Neural cell (in vitro differentiated cells): ENCODE measurements around the gene EZR. TPM values are rescaled to one million over a fixed set of nuclear protein-coding genes. Genes with fewer than 3 reads are reported as not detected.

Experiments
- H2AFZ ChIP-seq: fragments of 200-600, 300-800 bp; sonication (generic), shearing (Covaris generic); 2 replicates; pipeline ENCODE4 v1.6.0; 2014; ENCODE audit warnings: low read depth, mild to moderate bottlenecking, antibody characterized with exemption, low read length, moderate library complexity
- H3F3A ChIP-seq: fragments of 200-600 bp; shearing (Covaris generic); 2 replicates; pipeline ENCODE4 v1.6.1; 2016; ENCODE audit warnings: mild to moderate bottlenecking, moderate library complexity, mixed read lengths, antibody characterized with exemption, low read length; ENCODE audit not compliant: insufficient read depth, poor library complexity, severe bottlenecking
- H3K27ac ChIP-seq: fragments of 200-600, 300-800 bp; sonication (generic), shearing (Covaris generic); 2 replicates; pipeline ENCODE4 v1.5.1; 2014; ENCODE audit warnings: mild to moderate bottlenecking, low read length, moderate library complexity
- H3K27me3 ChIP-seq: fragments of 300-800, 200-600 bp; sonication (generic), shearing (Covaris generic); 2 replicates; pipeline ENCODE4 v1.6.0; 2014; ENCODE audit warnings: mild to moderate bottlenecking, low read depth, low read length, moderate library complexity; ENCODE audit not compliant: insufficient read depth
- H3K36me3 ChIP-seq: fragments of 300-800, 200-600 bp; sonication (generic), shearing (Covaris generic); 2 replicates; pipeline ENCODE4 v1.5.1; 2014; ENCODE audit warnings: mild to moderate bottlenecking, antibody characterized with exemption, low read length, moderate library complexity; ENCODE audit not compliant: insufficient read depth
- H3K4me2 ChIP-seq: fragments of 300-800, 200-600 bp; sonication (generic), shearing (Covaris generic); 2 replicates; pipeline ENCODE4 v1.6.0; 2014; ENCODE audit warnings: mild to moderate bottlenecking, low read length
- H3K4me3 ChIP-seq: fragments of 300-800, 200-600 bp; sonication (generic), shearing (Covaris generic); 2 replicates; pipeline ENCODE4 v1.5.1; 2014; ENCODE audit warnings: mild to moderate bottlenecking, low read length, moderate library complexity
- H3K79me2 ChIP-seq: fragments of 200-600 bp; shearing (Covaris generic); replicated peaks from 2 replicates; pipeline ENCODE4 v1.6.0; 2014; ENCODE audit warnings: mild to moderate bottlenecking, low read length, moderate library complexity; ENCODE audit not compliant: insufficient read depth
- H3K9ac ChIP-seq: fragments of 300-800, 200-600 bp; sonication (generic), shearing (Covaris generic); 2 replicates; pipeline ENCODE4 v1.6.1; 2016; ENCODE audit warnings: mild to moderate bottlenecking, low read length, mixed read lengths
- H3K9me2 ChIP-seq: fragments of 200-600 bp; shearing (Covaris generic); 2 replicates; pipeline ENCODE4 v1.6.1; 2016; ENCODE audit warnings: mild to moderate bottlenecking, low read length, mixed read lengths; ENCODE audit not compliant: insufficient read depth
- H3K9me3 ChIP-seq: fragments of 200-600, 300-800 bp; sonication (generic), shearing (Covaris generic); 2 replicates; pipeline ENCODE4 v1.6.1; 2016; ENCODE audit warnings: mild to moderate bottlenecking, mixed run types, low read length, moderate library complexity, mixed read lengths
- H4K20me1 ChIP-seq: fragments of 200-600 bp; shearing (Covaris generic); 2 replicates; pipeline ENCODE4 v1.6.1; 2016; ENCODE audit warnings: mild to moderate bottlenecking, mixed run types; ENCODE audit not compliant: insufficient read depth
- CTCF ChIP-seq: fragments of 450-650 bp; IDR thresholded peaks from 2 replicates; pipeline ENCODE4 v1.5.1; 2014; ENCODE audit warnings: antibody characterized with exemption, mild to moderate bottlenecking, moderate library complexity; ENCODE audit not compliant: poor library complexity, severe bottlenecking
- EP300 ChIP-seq: fragments of 450-650 bp; conservative IDR thresholded peaks from 2 replicates; pipeline ENCODE4 v1.6.1; 2014; ENCODE audit warnings: antibody characterized with exemption, mild to moderate bottlenecking, moderate library complexity; ENCODE audit not compliant: poor library complexity, severe bottlenecking
- EZH2 ChIP-seq: fragments of 200-600, 300-800 bp; shearing (Covaris generic), sonication (generic); IDR thresholded peaks from 2 replicates; pipeline ENCODE4 v1.6.1; 2014; ENCODE audit warnings: antibody characterized with exemption, low read length, borderline replicate concordance, mild to moderate bottlenecking; ENCODE audit not compliant: insufficient read depth, poor library complexity, severe bottlenecking
- MXI1 ChIP-seq: fragments of 450-650 bp; conservative IDR thresholded peaks from 2 replicates; pipeline ENCODE4 v1.6.1; 2014; ENCODE audit warnings: antibody characterized with exemption, mild to moderate bottlenecking; ENCODE audit not compliant: poor library complexity, severe bottlenecking
- POLR2AphosphoS5 ChIP-seq: IDR thresholded peaks from 2 replicates; pipeline ENCODE4 v1.6.1; 2012
- RAD21 ChIP-seq: fragments of 450-650 bp; conservative IDR thresholded peaks from 2 replicates; pipeline ENCODE4 v1.6.1; 2014; ENCODE audit warnings: antibody characterized with exemption, mild to moderate bottlenecking, moderate library complexity
- SMC3 ChIP-seq: fragments of 450-650 bp; conservative IDR thresholded peaks from 2 replicates; pipeline ENCODE4 v1.6.1; 2014; ENCODE audit warnings: antibody characterized with exemption, mild to moderate bottlenecking, moderate library complexity; ENCODE audit not compliant: poor library complexity
- TAF1 ChIP-seq: IDR thresholded peaks from 2 replicates; pipeline ENCODE4 v1.6.1; 2012; ENCODE audit warnings: low read depth
- polyA plus RNA-seq: library from polyadenylated mRNA; depleted of rRNA; stranded (reverse); fragments of >200 nt; gene quantifications from 2 replicates; pipeline ENCODE4 v1.2.3, GENCODE V29; 2014
- TF ChIP-seq, protein P1 (sequence below): IDR thresholded peaks from 2 replicates; pipeline ENCODE4 v1.6.1; 2012; ENCODE audit warnings: borderline replicate concordance

EZR gene
- polyA plus RNA-seq, 1 donor from 2014 or later: 1.6 TPM

DNA sequence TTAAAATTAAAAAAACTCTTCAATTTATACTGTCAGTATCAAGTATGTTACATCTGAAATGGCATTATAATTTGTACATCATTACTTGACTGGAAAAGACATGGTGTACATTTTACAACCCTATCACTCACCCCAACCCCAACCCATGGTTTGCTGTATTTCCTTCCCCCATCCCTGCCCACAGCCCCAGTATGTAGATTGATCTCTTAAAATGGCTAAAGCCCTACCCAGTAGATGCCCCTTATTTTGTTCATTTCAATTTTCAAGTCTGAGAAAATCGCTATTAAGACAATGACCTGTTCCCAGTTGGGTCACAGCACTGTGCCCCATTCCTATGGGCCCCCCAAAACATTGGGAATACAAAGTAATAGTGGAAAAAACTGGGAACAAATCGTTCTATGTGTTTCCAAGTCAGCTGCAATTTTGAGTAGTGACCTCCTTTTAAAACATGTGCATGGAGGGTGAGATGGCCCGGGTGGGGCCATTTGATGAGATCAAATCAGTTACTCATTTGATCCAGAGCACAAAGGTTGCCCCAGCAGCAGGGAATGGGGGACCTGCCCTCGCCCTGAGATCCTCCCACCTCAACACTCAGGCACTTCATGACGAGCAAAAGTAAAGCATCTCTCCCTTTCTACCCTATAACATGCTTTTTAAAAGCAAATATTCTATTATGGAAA, 13.3 kb downstream of the EZR start:
- no peak for TF ChIP-seq EP300
- TF ChIP-seq TAF1: no peak
- TF ChIP-seq SMC3: no peak
- TF ChIP-seq MXI1: no peak
- no peak for TF ChIP-seq POLR2AphosphoS5
- TF ChIP-seq RAD21: no peak
- TF ChIP-seq EZH2: no peak
- TF ChIP-seq, protein P1, sequence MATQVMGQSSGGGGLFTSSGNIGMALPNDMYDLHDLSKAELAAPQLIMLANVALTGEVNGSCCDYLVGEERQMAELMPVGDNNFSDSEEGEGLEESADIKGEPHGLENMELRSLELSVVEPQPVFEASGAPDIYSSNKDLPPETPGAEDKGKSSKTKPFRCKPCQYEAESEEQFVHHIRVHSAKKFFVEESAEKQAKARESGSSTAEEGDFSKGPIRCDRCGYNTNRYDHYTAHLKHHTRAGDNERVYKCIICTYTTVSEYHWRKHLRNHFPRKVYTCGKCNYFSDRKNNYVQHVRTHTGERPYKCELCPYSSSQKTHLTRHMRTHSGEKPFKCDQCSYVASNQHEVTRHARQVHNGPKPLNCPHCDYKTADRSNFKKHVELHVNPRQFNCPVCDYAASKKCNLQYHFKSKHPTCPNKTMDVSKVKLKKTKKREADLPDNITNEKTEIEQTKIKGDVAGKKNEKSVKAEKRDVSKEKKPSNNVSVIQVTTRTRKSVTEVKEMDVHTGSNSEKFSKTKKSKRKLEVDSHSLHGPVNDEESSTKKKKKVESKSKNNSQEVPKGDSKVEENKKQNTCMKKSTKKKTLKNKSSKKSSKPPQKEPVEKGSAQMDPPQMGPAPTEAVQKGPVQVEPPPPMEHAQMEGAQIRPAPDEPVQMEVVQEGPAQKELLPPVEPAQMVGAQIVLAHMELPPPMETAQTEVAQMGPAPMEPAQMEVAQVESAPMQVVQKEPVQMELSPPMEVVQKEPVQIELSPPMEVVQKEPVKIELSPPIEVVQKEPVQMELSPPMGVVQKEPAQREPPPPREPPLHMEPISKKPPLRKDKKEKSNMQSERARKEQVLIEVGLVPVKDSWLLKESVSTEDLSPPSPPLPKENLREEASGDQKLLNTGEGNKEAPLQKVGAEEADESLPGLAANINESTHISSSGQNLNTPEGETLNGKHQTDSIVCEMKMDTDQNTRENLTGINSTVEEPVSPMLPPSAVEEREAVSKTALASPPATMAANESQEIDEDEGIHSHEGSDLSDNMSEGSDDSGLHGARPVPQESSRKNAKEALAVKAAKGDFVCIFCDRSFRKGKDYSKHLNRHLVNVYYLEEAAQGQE: no peak
- no peak for TF ChIP-seq CTCF
- Histone ChIP-seq H3K9me3 (no peaks in the 10 kb centered on the region), H3K4me3 (no peak overlapping the region), H3K27ac (no peak overlapping the region), H3K9me2 (no peaks in the 10 kb centered on the region), H2AFZ (no peak overlapping the region), H3F3A (no peaks in the 10 kb centered on the region), H3K4me2 (no peak overlapping the region), H3K9ac (no peak overlapping the region), H3K79me2 (peaks cover 3% of the 10 kb centered on the region), H3K36me3 (no peaks in the 10 kb centered on the region), H3K27me3 (no peaks in the 10 kb centered on the region), H4K20me1 (no peaks in the 10 kb centered on the region)

DNA sequence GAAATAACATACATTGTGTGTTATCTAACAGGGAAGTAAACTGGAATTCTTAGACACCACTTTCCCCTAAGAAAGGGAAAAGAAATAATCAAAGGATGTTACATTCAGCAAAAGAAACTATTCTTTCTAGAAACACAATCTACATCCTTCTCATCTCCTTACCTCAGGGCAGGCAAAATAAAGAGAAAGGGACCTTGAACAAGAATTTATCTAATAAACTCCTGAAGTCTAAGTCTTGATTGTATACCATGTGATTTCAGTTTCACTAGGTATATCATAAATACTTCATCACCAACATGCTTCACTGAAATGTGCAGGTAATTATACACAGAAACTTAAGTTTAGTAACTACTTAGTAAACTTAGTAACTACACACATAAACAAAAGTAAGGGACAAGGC, 15.0 kb downstream of the EZR start:
- no peaks in the 10 kb centered on the region for H3K36me3 ChIP-seq
- H3K79me2 ChIP-seq: peaks cover 3% of the 10 kb centered on the region
- no peak overlapping the region for H2AFZ ChIP-seq
- no peaks in the 10 kb centered on the region for H3K27me3 ChIP-seq
- H3F3A ChIP-seq: no peaks in the 10 kb centered on the region
- no peak overlapping the region for H3K27ac ChIP-seq
- no peaks in the 10 kb centered on the region for H3K9me2 ChIP-seq
- no peak overlapping the region for H3K4me3 ChIP-seq
- H4K20me1 ChIP-seq: no peaks in the 10 kb centered on the region
- H3K4me2 ChIP-seq: no peak overlapping the region
- no peak for TF ChIP-seq MXI1
- no peak overlapping the region for H3K9ac ChIP-seq
- no peaks in the 10 kb centered on the region for H3K9me3 ChIP-seq
